ENCODE results near the gene EDIL3. TPM values are rescaled to one million over a fixed set of nuclear protein-coding genes. Genes with fewer than 3 reads are reported as not detected.

The EDIL3 gene
- total RNA-seq, 2 experiments from 2014 or later, result not detected

- Mint-ChIP-seq H3K36me3 (ENCODE audit: low read depth) (no peaks in the 10 kb centered on the region), H3K4me1 (ENCODE audit: low read depth) (no peaks in the 10 kb centered on the region), H3K27me3 (no peaks in the 10 kb centered on the region), H3K27ac (no peak overlapping the region), H3K4me3 (no peak overlapping the region), H3K9me3 (peaks cover 5% of the 10 kb centered on the region)
- no peaks in the 10 kb centered on the region for H3K36me3 ChIP-seq (ENCODE audit: insufficient read depth, low read length)
- ChIA-PET CTCF (no interaction called here), POLR2A (no interaction called here)
- peaks cover 0 to 4% of the 10 kb centered on the region in 2 experiments for H3K9me3 ChIP-seq (ENCODE audit: control insufficient read depth in 1 of 2, insufficient read depth in 1 of 2, low read length in 2 of 2)
- DNase-seq (no peak), ATAC-seq (ENCODE audit: poor library complexity) (no peak)
- intact Hi-C loops (cut with DNase I, micrococcal nuclease), result no loop called here
- no peaks in the 10 kb centered on the region for H3K27me3 ChIP-seq (ENCODE audit: control insufficient read depth in 1 of 2, insufficient read depth in 2 of 2, low read length in 2 of 2)
- no peak overlapping the region for H3K4me3 ChIP-seq (ENCODE audit: low read length)
- TF ChIP-seq, protein P1, sequence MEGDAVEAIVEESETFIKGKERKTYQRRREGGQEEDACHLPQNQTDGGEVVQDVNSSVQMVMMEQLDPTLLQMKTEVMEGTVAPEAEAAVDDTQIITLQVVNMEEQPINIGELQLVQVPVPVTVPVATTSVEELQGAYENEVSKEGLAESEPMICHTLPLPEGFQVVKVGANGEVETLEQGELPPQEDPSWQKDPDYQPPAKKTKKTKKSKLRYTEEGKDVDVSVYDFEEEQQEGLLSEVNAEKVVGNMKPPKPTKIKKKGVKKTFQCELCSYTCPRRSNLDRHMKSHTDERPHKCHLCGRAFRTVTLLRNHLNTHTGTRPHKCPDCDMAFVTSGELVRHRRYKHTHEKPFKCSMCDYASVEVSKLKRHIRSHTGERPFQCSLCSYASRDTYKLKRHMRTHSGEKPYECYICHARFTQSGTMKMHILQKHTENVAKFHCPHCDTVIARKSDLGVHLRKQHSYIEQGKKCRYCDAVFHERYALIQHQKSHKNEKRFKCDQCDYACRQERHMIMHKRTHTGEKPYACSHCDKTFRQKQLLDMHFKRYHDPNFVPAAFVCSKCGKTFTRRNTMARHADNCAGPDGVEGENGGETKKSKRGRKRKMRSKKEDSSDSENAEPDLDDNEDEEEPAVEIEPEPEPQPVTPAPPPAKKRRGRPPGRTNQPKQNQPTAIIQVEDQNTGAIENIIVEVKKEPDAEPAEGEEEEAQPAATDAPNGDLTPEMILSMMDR (IDR thresholded peaks at IDR 0.05), result no peak
- H3K4me1 ChIP-seq (ENCODE audit: insufficient read depth, low read length), result no peaks in the 10 kb centered on the region
- no peak overlapping the region for H3K27ac ChIP-seq (ENCODE audit: low read depth in 1 of 2, low read length in 2 of 2)
Measured at GRCh38 chr5:84430863-84431663, 46.4 kb upstream of the EDIL3 start.

- no peaks in the 10 kb centered on the region for H3K36me3 ChIP-seq (ENCODE audit: insufficient read depth, low read length)
- ChIA-PET CTCF (no interaction called here), POLR2A (no interaction called here)
- peaks cover 0 to 4% of the 10 kb centered on the region in 2 experiments for H3K9me3 ChIP-seq (ENCODE audit: control insufficient read depth in 1 of 2, insufficient read depth in 1 of 2, low read length in 2 of 2)
- intact Hi-C loops (cut with DNase I, micrococcal nuclease), result no loop called here
- H3K4me3 ChIP-seq (ENCODE audit: low read length), result no peak overlapping the region
- no peak for DNase-seq
- peaks cover 5% of the 10 kb centered on the region for H3K9me3 Mint-ChIP-seq
- no peaks in the 10 kb centered on the region for H3K4me1 ChIP-seq (ENCODE audit: insufficient read depth, low read length)
- no peaks in the 10 kb centered on the region for H3K36me3 Mint-ChIP-seq (ENCODE audit: low read depth)
- H3K27ac Mint-ChIP-seq, result no peak overlapping the region
- H3K27ac ChIP-seq (ENCODE audit: low read depth in 1 of 2, low read length in 2 of 2), result no peak overlapping the region
- no peaks in the 10 kb centered on the region for H3K27me3 Mint-ChIP-seq
- ATAC-seq (ENCODE audit: poor library complexity), result no peak
- H3K4me1 Mint-ChIP-seq (ENCODE audit: low read depth), result no peaks in the 10 kb centered on the region
- H3K27me3 ChIP-seq (ENCODE audit: control insufficient read depth in 1 of 2, insufficient read depth in 2 of 2, low read length in 2 of 2), result no peaks in the 10 kb centered on the region
- no peak overlapping the region for H3K4me3 Mint-ChIP-seq
- TF ChIP-seq, protein P1 (IDR thresholded peaks at IDR 0.05), result no peak
Measured at GRCh38 chr5:84430079-84430478, 45.4 kb upstream of the EDIL3 start.

GRCh38 chr5:84425365-84425881 is 40.7 kb upstream of the EDIL3 start:
- Histone ChIP-seq H3K9me3 (ENCODE audit: control insufficient read depth in 1 of 2, insufficient read depth in 1 of 2, low read length in 2 of 2) (no peaks in the 10 kb centered on the region), H3K4me3 (ENCODE audit: low read length) (no peak overlapping the region), H3K27me3 (ENCODE audit: control insufficient read depth in 1 of 2, insufficient read depth in 2 of 2, low read length in 2 of 2) (no peaks in the 10 kb centered on the region), H3K27ac (ENCODE audit: low read depth in 1 of 2, low read length in 2 of 2) (no peak overlapping the region), H3K36me3 (ENCODE audit: insufficient read depth, low read length) (no peaks in the 10 kb centered on the region), H3K4me1 (ENCODE audit: insufficient read depth, low read length) (no peaks in the 10 kb centered on the region)
- intact Hi-C loops (cut with DNase I, micrococcal nuclease), result no loop called here
- H3K9me3 Mint-ChIP-seq, result peaks cover 10% of the 10 kb centered on the region
- DNase-seq (no peak), ATAC-seq (ENCODE audit: poor library complexity) (no peak)
- no peaks in the 10 kb centered on the region for H3K36me3 Mint-ChIP-seq (ENCODE audit: low read depth)
- ChIA-PET CTCF (no interaction called here), POLR2A (no interaction called here)
- no peak overlapping the region for H3K4me3 Mint-ChIP-seq
- H3K4me1 Mint-ChIP-seq (ENCODE audit: low read depth), result no peaks in the 10 kb centered on the region
- TF ChIP-seq, protein P1 (IDR thresholded peaks at IDR 0.05), result no peak
- no peaks in the 10 kb centered on the region for H3K27me3 Mint-ChIP-seq
- no peak overlapping the region for H3K27ac Mint-ChIP-seq

Data from CD4-positive, alpha-beta T cell (primary cell).